HepG2 (cell line): ENCODE measurements around the gene ZFP92. TPM values are rescaled to one million over a fixed set of nuclear protein-coding genes. Genes with fewer than 3 reads are reported as not detected.

Source experiments
- ATAC-seq: fragments of 200-7000 bp; cut with Tn5 transposase; 3 replicates; pipeline ENCODE4 v1.9.1; 2020; ENCODE audit warnings: mild to moderate bottlenecking, moderate library complexity
- BruUV-seq: library from RNA; stranded (reverse); fragments of 400-500 nt; replicated peaks from 2 replicates; lab custom pipeline; 2021; lab: Mats Ljungman, UMichigan
- CTCF ChIA-PET: fragments of 300-600 bp; formaldehyde crosslinking; extraction: SDS; loops from one replicate; lab custom pipeline; 2021; ENCODE audit warnings: low total read pairs, inconsistent platforms, low intra/inter-chr PET ratio; lab: Yijun Ruan, JAX
- POLR2A ChIA-PET: fragments of 350-600 bp; sonication (Branson Sonifier 250); formaldehyde crosslinking; loops from one replicate; lab custom pipeline; 2020; ENCODE audit warnings: antibody characterized with exemption, inconsistent platforms; lab: Yijun Ruan, JAX
- DNase-seq: peaks from one replicate; pipeline ENCODE4 v3.0.0-alpha.2; 2015; ENCODE audit warnings: low spot score
- FAIRE-seq: peaks from 3 replicates; lab custom pipeline; 2011; peaks lifted over from hg19 to GRCh38; lab: Jason Lieb, UNC
- H2AFZ ChIP-seq: one replicate; pipeline ENCODE4 v1.6.1; 2011; ENCODE audit warnings: low read length, inconsistent platforms
- H3K27ac ChIP-seq: fragments of 300-600 bp; 3 replicates; pipeline ENCODE4 v1.8.0; 2011; ENCODE audit warnings: mixed run types, mild to moderate bottlenecking, mixed read lengths, low read length, inconsistent platforms; ENCODE audit not compliant: insufficient read depth; ENCODE audit errors: extremely low read length
- H3K27me3 ChIP-seq, 2 experiments: fragments of 200-600 bp in 1 of 2; 2 replicates in 1 of 2; 3 replicates in 1 of 2; pipeline versions ENCODE4 v1.6.0 to v1.8.0; 2011; ENCODE audit warnings: low read length in 2 of 2, mild to moderate bottlenecking in 2 of 2, moderate library complexity in 2 of 2, inconsistent platforms in 1 of 2; ENCODE audit not compliant: insufficient read depth in 2 of 2, control insufficient read depth in 1 of 2
- H3K36me3 ChIP-seq, 2 experiments: fragments of 200-600 bp in 1 of 2; replicated peaks in 1 of 2; 2 replicates in 1 of 2; 3 replicates in 1 of 2; pipeline versions ENCODE4 v1.5.1 to v1.8.0; 2011; ENCODE audit warnings: low read length in 2 of 2, inconsistent platforms in 1 of 2; ENCODE audit not compliant: insufficient read depth in 2 of 2, control insufficient read depth in 1 of 2
- H3K4me1 ChIP-seq: 2 replicates; pipeline ENCODE4 v1.5.1; 2012; ENCODE audit warnings: low read length, inconsistent platforms; ENCODE audit not compliant: insufficient read depth
- H3K4me2 ChIP-seq: 2 replicates; pipeline ENCODE4 v1.6.0; 2011; ENCODE audit warnings: low read depth, low read length, inconsistent platforms
- H3K4me3 ChIP-seq, 3 experiments: fragments of 200-600 bp in 1 of 3; sonication (generic), shearing (Covaris generic) in 1 of 3; replicated peaks in 1 of 3; 2 replicates each; pipeline ENCODE4 v1.5.1; 2011 to 2016; ENCODE audit warnings: low read length in 3 of 3, inconsistent platforms in 2 of 3, low read depth in 2 of 3, mild to moderate bottlenecking in 2 of 3, control low read depth in 1 of 3, mixed read lengths in 1 of 3; ENCODE audit not compliant: insufficient read depth in 1 of 3
- H3K79me2 ChIP-seq: one replicate; pipeline ENCODE4 v1.6.1; 2011; ENCODE audit warnings: low read length, inconsistent platforms; ENCODE audit not compliant: insufficient read depth
- H3K9ac ChIP-seq: 2 replicates; pipeline ENCODE4 v1.6.0; 2011; ENCODE audit warnings: mild to moderate bottlenecking, low read depth, low read length, inconsistent platforms; ENCODE audit not compliant: insufficient read depth
- H3K9me3 ChIP-seq: 2 replicates; pipeline ENCODE4 v1.5.1; 2012; ENCODE audit warnings: mild to moderate bottlenecking, low read length
- H4K20me1 ChIP-seq: 2 replicates; pipeline ENCODE4 v1.6.0; 2011; ENCODE audit warnings: inconsistent platforms, mild to moderate bottlenecking, low read length, moderate library complexity; ENCODE audit not compliant: insufficient read depth
- ARID5B ChIP-seq: IDR thresholded peaks from 2 replicates; pipeline ENCODE4 v1.4.0; 2020; ENCODE audit warnings: mild to moderate bottlenecking, missing genetic modification reagents
- BHLHE40 ChIP-seq: IDR thresholded peaks from 2 replicates; pipeline ENCODE4 v1.6.1; 2011; ENCODE audit warnings: low read length, improper control_type of control experiment
- DRAP1 ChIP-seq: IDR thresholded peaks from 2 replicates; pipeline ENCODE4 v1.6.1; 2016; ENCODE audit warnings: missing genetic modification reagents, missing compliant biosample characterization
- GRHL1 ChIP-seq: sonication (generic); formaldehyde crosslinking; conservative IDR thresholded peaks from 2 replicates; pipeline ENCODE4 v1.8.0; 2022; ENCODE audit warnings: missing genetic modification reagents
- HNF4G ChIP-seq, 2 experiments: sonication (generic) in 1 of 2; formaldehyde crosslinking in 1 of 2; IDR thresholded peaks; 2 replicates each; pipeline versions ENCODE4 v1.4.0 to v1.6.1; 2011 to 2020; ENCODE audit warnings: borderline replicate concordance in 2 of 2, low read depth in 2 of 2, mild to moderate bottlenecking in 2 of 2, low read length in 1 of 2, missing genetic modification reagents in 1 of 2, moderate library complexity in 1 of 2
- REXO4 ChIP-seq: sonication (generic); formaldehyde crosslinking; IDR thresholded peaks from 2 replicates; pipeline ENCODE4 v1.8.0; 2022; ENCODE audit warnings: missing genetic modification reagents, mild to moderate bottlenecking, borderline replicate concordance
- ZBTB38 ChIP-seq: sonication (generic); formaldehyde crosslinking; IDR thresholded peaks from 2 replicates; pipeline ENCODE4 v1.5.1; 2020; ENCODE audit warnings: mild to moderate bottlenecking, missing genetic modification reagents
- ZC3H13 ChIP-seq: sonication (generic); formaldehyde crosslinking; IDR thresholded peaks from 2 replicates; pipeline ENCODE4 v1.8.1; 2023; ENCODE audit warnings: mild to moderate bottlenecking, missing genetic modification reagents, moderate library complexity
- ZMYM4 ChIP-seq: sonication (generic); formaldehyde crosslinking; IDR thresholded peaks from 2 replicates; pipeline ENCODE4 v1.8.1; 2023; ENCODE audit warnings: mild to moderate bottlenecking, missing genetic modification reagents
- ZNF280B ChIP-seq: sonication (generic); formaldehyde crosslinking; IDR thresholded peaks from 2 replicates; pipeline ENCODE4 v1.5.0; 2020; ENCODE audit warnings: missing genetic modification reagents, mild to moderate bottlenecking, borderline replicate concordance
- ZNF362 ChIP-seq: sonication (generic); formaldehyde crosslinking; IDR thresholded peaks from 2 replicates; pipeline ENCODE4 v1.4.0; 2020; ENCODE audit warnings: missing genetic modification reagents, mild to moderate bottlenecking, borderline replicate concordance
- ZNF451 ChIP-seq: sonication (generic); formaldehyde crosslinking; IDR thresholded peaks from 2 replicates; pipeline ENCODE4 v1.5.0; 2020; ENCODE audit warnings: mild to moderate bottlenecking, missing genetic modification reagents
- WGBS: methylation state at CpG from one replicate; pipeline ENCODE4 v1.1.6; 2017; ENCODE audit warnings: low lambda C conversion rate; 5-methylcytosine and 5-hydroxymethylcytosine counted together
- in situ Hi-C: cut with HindIII; loops from 2 replicates; pipeline ENCODE4 v1.10.0; 2017; ENCODE audit warnings: low pct_unique_long_range_greater_than_20kb; ENCODE audit not compliant: extremely low pct_ligation_motif_present
- intact Hi-C: fragments of 100-400 bp; cut with micrococcal nuclease; formaldehyde crosslinking; loops from one replicate; pipeline ENCODE4 v1.10.0; 2022; ENCODE audit not compliant: unreplicated experiment
- polyA plus RNA-seq, 8 experiments: library from polyadenylated mRNA; depleted of rRNA in 3 of 8; stranded (reverse) in 7 of 8; unstranded in 1 of 8; fragments of >200 nt; fragmentation: Illumina TruSeq in 4 of 8; extraction: Trizol in 4 of 8; gene quantifications; 2 replicates each; pipeline versions ENCODE4 v1.2.1 to v1.2.3, GENCODE V29; 2011 to 2016; ENCODE audit warnings: low read depth in 4 of 8, missing spikeins in 1 of 8, mixed read lengths in 1 of 8; ENCODE audit not compliant: insufficient read depth in 1 of 8
- total RNA-seq, 5 experiments: library from RNA; depleted of rRNA; stranded (reverse); fragments of >200 nt; fragmentation: Illumina TruSeq; extraction: Trizol; gene quantifications; 2 replicates each; pipeline ENCODE4 v1.2.3, GENCODE V29; 2016; ENCODE audit warnings: low read depth in 1 of 5

Gene ZFP92
- total and polyA plus RNA-seq, 2 of the 13 experiments (the other 11 are each of a cell fraction or from before 2014, with no cell fraction given) = 0.02 TPM; not detected in 1

GRCh38 chrX:153440556-153441135 is 29.4 kb downstream of the ZFP92 start (continued):
- TF ChIP-seq ZNF280B (CRISPR knock-in tag) = no peak
- no peak for TF ChIP-seq DRAP1 (CRISPR knock-in tag)
- TF ChIP-seq ZMYM4 (CRISPR knock-in tag) = no peak
- no peak for TF ChIP-seq GRHL1 (CRISPR knock-in tag)
- TF ChIP-seq ZBTB38 (CRISPR knock-in tag) = no peak

GRCh38 chrX:153441296-153441695 is 30.0 kb downstream of the ZFP92 start:
- no peak overlapping the region for H3K4me3 ChIP-seq
- H3K4me2 ChIP-seq = no peak overlapping the region
- in situ Hi-C loops (no loop called here), intact Hi-C loops (no loop called here)
- ATAC-seq (no peak), FAIRE-seq (no peak), DNase-seq (no peak)
- H3K4me1 ChIP-seq = no peaks in the 10 kb centered on the region
- no peaks in the 10 kb centered on the region for H3K9me3 ChIP-seq
- H3K36me3 ChIP-seq = no peaks in the 10 kb centered on the region
- no peak overlapping the region for H3K9ac ChIP-seq
- no peaks in the 10 kb centered on the region for H4K20me1 ChIP-seq
- 49% methylated on average over 7 of the region's 7 CpGs for WGBS
- H3K27me3 ChIP-seq = no peaks in the 10 kb centered on the region; a peak in 1 of 5 replicates
- POLR2A ChIA-PET = no interaction called here
- CTCF ChIA-PET = no interaction called here
- no peak overlapping the region for H3K27ac ChIP-seq
- H3K79me2 ChIP-seq = no peaks in the 10 kb centered on the region
- BruUV-seq = no TSS peak
- no peak overlapping the region for H2AFZ ChIP-seq
- no peak for TF ChIP-seq ZNF362 (CRISPR knock-in tag)
- no peak for TF ChIP-seq ZC3H13 (CRISPR knock-in tag)
- no peak for TF ChIP-seq BHLHE40
- TF ChIP-seq ARID5B (CRISPR knock-in tag) = no peak
- no peak for TF ChIP-seq ZNF451 (CRISPR knock-in tag)
- no peak for TF ChIP-seq REXO4 (CRISPR knock-in tag)
- no peak for TF ChIP-seq HNF4G (IDR thresholded peaks at IDR 0.05; ENCODE audit: borderline replicate concordance, low read depth, low read length)
- no peak for TF ChIP-seq HNF4G (CRISPR knock-in tag; IDR thresholded peaks at IDR 0.05; ENCODE audit: borderline replicate concordance, low read depth)
